CD4-positive, alpha-beta memory T cell (primary cell): ENCODE measurements around the gene CLHC1. TPM values are rescaled to one million over a fixed set of nuclear protein-coding genes. Genes with fewer than 3 reads are reported as not detected.
A peak's percentile ranks its signal among the peaks of the same experiment; 100 is the strongest.
"Not testable (repeated sequence)": the region's sequence is repeated elsewhere in the genome, so short reads cannot be mapped to it uniquely, and the experiment has no call there.

ENCODE experiments used
- CTCF ChIA-PET: fragments of 350-600 bp; sonication (Branson Sonifier 250); formaldehyde crosslinking; loops from one replicate; lab custom pipeline; 2021; ENCODE audit warnings: inconsistent platforms; ENCODE audit not compliant: partially characterized antibody; lab: Charles Lee
- POLR2A ChIA-PET: fragments of 350-600 bp; sonication (Branson Sonifier 250); formaldehyde crosslinking; loops from one replicate; lab custom pipeline; 2021; ENCODE audit not compliant: partially characterized antibody; lab: Charles Lee
- DNase-seq, 5 donors: peaks; one replicate each; pipeline versions ENCODE4 v3.0.0 to v3.0.0-alpha.2; 2020 to 2022; ENCODE audit warnings: mixed read lengths in 1 of 5
- H3K27ac ChIP-seq: one replicate; pipeline ENCODE4 v1.7.0; 2013; ENCODE audit warnings: low read depth, low read length
- H3K27me3 ChIP-seq: 2 replicates; pipeline ENCODE4 v1.7.0; 2013; ENCODE audit warnings: mild to moderate bottlenecking, low read length, moderate library complexity; ENCODE audit not compliant: insufficient read depth
- H3K36me3 ChIP-seq: 2 replicates; pipeline ENCODE4 v1.7.0; 2013; ENCODE audit warnings: mild to moderate bottlenecking, low read length, moderate library complexity; ENCODE audit not compliant: insufficient read depth
- H3K4me1 ChIP-seq: 2 replicates; pipeline ENCODE4 v1.7.0; 2013; ENCODE audit warnings: mild to moderate bottlenecking, low read length, moderate library complexity; ENCODE audit not compliant: insufficient read depth
- H3K4me3 ChIP-seq, 2 donors: one replicate each; pipeline ENCODE4 v1.7.0; 2013; ENCODE audit warnings: low read length in 2 of 2, mild to moderate bottlenecking in 1 of 2
- H3K9me3 ChIP-seq, 2 donors: one replicate each; pipeline ENCODE4 v1.7.0; 2013; ENCODE audit warnings: low read length in 2 of 2, control low read depth in 1 of 2; ENCODE audit not compliant: control insufficient read depth in 1 of 2
- H3K27ac Mint-ChIP-seq, 7 donors: one replicate each; pipeline ENCODE4 v1.8.0; 2020 to 2021; ENCODE audit warnings: mixed read lengths in 7 of 7, mild to moderate bottlenecking in 6 of 7, inconsistent platforms in 3 of 7, moderate library complexity in 3 of 7
- H3K27me3 Mint-ChIP-seq, 2 donors: one replicate each; pipeline ENCODE4 v1.8.0; 2020 to 2021; ENCODE audit warnings: mixed read lengths in 2 of 2
- H3K36me3 Mint-ChIP-seq, 2 donors: one replicate each; pipeline ENCODE4 v1.8.0; 2020 to 2021; ENCODE audit warnings: mixed read lengths in 2 of 2, inconsistent platforms in 1 of 2, mild to moderate bottlenecking in 1 of 2
- H3K4me1 Mint-ChIP-seq, 4 donors: one replicate each; pipeline ENCODE4 v1.8.0; 2020 to 2021; ENCODE audit warnings: mixed read lengths in 4 of 4, mild to moderate bottlenecking in 1 of 4
- H3K4me3 Mint-ChIP-seq, 8 donors: one replicate each; pipeline ENCODE4 v1.8.0; 2020 to 2021; ENCODE audit warnings: mixed read lengths in 8 of 8, mild to moderate bottlenecking in 7 of 8, moderate library complexity in 6 of 8, inconsistent platforms in 3 of 8
- H3K9me3 Mint-ChIP-seq, 8 donors: one replicate each; pipeline ENCODE4 v1.8.0; 2020 to 2021; ENCODE audit warnings: mixed read lengths in 8 of 8, mild to moderate bottlenecking in 5 of 8, inconsistent platforms in 3 of 8, moderate library complexity in 1 of 8
- intact Hi-C: fragments of 100-400 bp; cut with micrococcal nuclease; formaldehyde crosslinking; loops from one replicate; pipeline ENCODE4 v1.15.1; 2023
- polyA plus RNA-seq, 2 donors: library from polyadenylated mRNA; unstranded; fragments of 300-500 nt; fragmentation: Illumina TruSeq; gene quantifications; one replicate each; pipeline ENCODE4 v1.2.3, GENCODE V29; 2021
- total RNA-seq, 2 experiments: library from RNA; stranded (reverse); gene quantifications; one replicate each; pipeline ENCODE4 v1.2.3, GENCODE V29; 2021

CLHC1 gene
- total and polyA plus RNA-seq, 4 experiments from 2014 or later, result 1.0 to 14.2 (median 7.5) TPM

- H3K4me1 Mint-ChIP-seq, result peaks cover 11 to 37% (median 20%) of the 10 kb centered on the region in 4 donors
Measured at GRCh38 chr2:55269645-55269990, 37.5 kb upstream of the CLHC1 start.

GRCh38 chr2:55268907-55269644 lies 37.0 kb upstream of the CLHC1 start, which contains the start of gene MTIF2:
TSS of gene MTIF2 (minus strand) at chr2:55269231. CDS start at chr2:55263858, 5,373 bp downstream.
- Mint-ChIP-seq H3K4me1 (peaks cover 11 to 37% (median 20%) of the 10 kb centered on the region in 4 donors), H3K36me3 (peaks cover 7 to 27% of the 10 kb centered on the region in 2 donors), H3K27me3 (no peaks in the 10 kb centered on the region), H3K27ac (peak within 1 kb of the TSS; percentile 86 to 98 (median 97)), H3K9me3 (peaks cover 0 to 2% (median 0%) of the 10 kb centered on the region in 8 donors), H3K4me3 (peak within 1 kb of the TSS; percentile 86 to 98 (median 96))
- DNase-seq, result peak; percentile 79 to 87 (median 80)
- Histone ChIP-seq H3K27ac (peak within 1 kb of the TSS; percentile 67), H3K4me3 (peak within 1 kb of the TSS; percentile 71 to 74), H3K36me3 (peaks cover 5% of the 10 kb centered on the region), H3K9me3 (no peaks in the 10 kb centered on the region), H3K4me1 (peaks cover 21% of the 10 kb centered on the region), H3K27me3 (no peaks in the 10 kb centered on the region)
- intact Hi-C loops, result loop anchor here (1.0 to 5.0 kb wide), 4 partner anchors 13 to 164 kb away; partner anchors contain the start of genes CCDC88A, CLHC1 and RPS27A
- ChIA-PET POLR2A (interaction anchor here (0.5 to 3.1 kb wide), 12 partner anchors 11 to 546 kb away, joined by 3 to 20 read pairs (median 4); partner anchors contain the start of genes CCDC88A, CFAP36, CLHC1 and EML6), CTCF (interaction anchor here (1.0 kb wide), 1 partner anchor 237 kb away, joined by 3 read pairs; no protein-coding TSS in a partner anchor)

More at GRCh38 chr2:55269645-55269990, 37.5 kb upstream of the CLHC1 start:
- Histone ChIP-seq H3K36me3 (peaks cover 5% of the 10 kb centered on the region), H3K4me1 (peaks cover 21% of the 10 kb centered on the region), H3K4me3 (peak overlapping the region; percentile 71 to 74), H3K9me3 (no peaks in the 10 kb centered on the region), H3K27me3 (no peaks in the 10 kb centered on the region), H3K27ac (peak overlapping the region; percentile 67)
- peak overlapping the region; percentile 86 to 98 (median 97) for H3K27ac Mint-ChIP-seq
- intact Hi-C loops, result loop anchor here (1.0 to 5.0 kb wide), 4 partner anchors 13 to 163 kb away; partner anchors contain the start of genes CCDC88A, CLHC1 and RPS27A
- DNase-seq, result peak in 4 of 5 donors; percentile 7 to 16 (median 11)
- H3K36me3 Mint-ChIP-seq, result peaks cover 3 to 22% of the 10 kb centered on the region in 2 donors
- POLR2A ChIA-PET, result interaction anchor here (0.5 to 3.1 kb wide), 11 partner anchors 11 to 547 kb away, joined by 3 to 20 read pairs (median 4); partner anchors contain the start of genes CCDC88A, CFAP36, CLHC1 and EML6
- peaks cover 0 to 2% of the 10 kb centered on the region in 2 donors for H3K27me3 Mint-ChIP-seq
- peaks cover 0 to 2% (median 0%) of the 10 kb centered on the region in 8 donors for H3K9me3 Mint-ChIP-seq
- CTCF ChIA-PET, result interaction anchor here (0.9 to 1.5 kb wide), 3 partner anchors 9 to 236 kb away, joined by 3 to 4 read pairs (median 3); no protein-coding TSS in a partner anchor
- H3K4me3 Mint-ChIP-seq, result peak overlapping the region; percentile 86 to 98 (median 96)

DNA sequence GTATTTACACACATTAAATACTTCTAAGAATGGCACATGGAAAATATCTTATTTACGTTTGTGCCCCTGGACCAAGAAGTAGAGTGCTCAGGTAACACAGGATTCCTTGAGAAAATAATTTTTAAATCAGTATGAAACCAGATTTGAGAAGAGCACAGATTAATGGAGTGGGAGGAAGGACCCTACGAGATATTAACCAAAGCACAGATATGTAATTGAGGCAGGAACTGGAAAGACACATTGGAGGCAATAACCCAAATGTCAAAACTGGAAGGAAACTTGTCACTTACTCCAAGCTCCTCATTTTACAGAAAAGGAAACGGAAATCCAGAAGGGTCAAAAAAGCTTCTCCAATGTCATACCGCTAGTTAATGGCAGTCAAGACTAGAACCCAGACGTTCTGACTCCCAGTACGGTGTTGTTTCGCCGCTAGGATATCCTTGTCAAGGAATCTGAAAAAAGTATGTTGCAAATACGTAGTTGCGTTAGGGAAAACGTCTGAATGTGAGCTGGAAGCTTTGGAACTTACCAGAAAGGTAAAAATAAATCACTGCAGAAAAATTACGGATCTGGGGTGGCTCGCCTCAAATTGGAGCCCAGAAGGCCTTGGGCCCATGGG lies 36.3 kb upstream of the CLHC1 start:
- Histone ChIP-seq H3K27ac (peak overlapping the region; percentile 67), H3K27me3 (no peaks in the 10 kb centered on the region), H3K4me1 (peaks cover 21% of the 10 kb centered on the region), H3K4me3 (peak overlapping the region; percentile 71 to 74), H3K9me3 (no peaks in the 10 kb centered on the region), H3K36me3 (peaks cover 5% of the 10 kb centered on the region)
- intact Hi-C loops, result loop anchor here (2.0 to 5.0 kb wide), 2 partner anchors 149 to 164 kb away; partner anchors contain the start of gene CCDC88A
- Mint-ChIP-seq H3K27me3 (no peaks in the 10 kb centered on the region), H3K27ac (peak overlapping the region; percentile 86 to 98 (median 97)), H3K4me3 (peak overlapping the region; percentile 86 to 98 (median 96)), H3K36me3 (peaks cover 12 to 34% of the 10 kb centered on the region in 2 donors), H3K4me1 (peaks cover 11 to 37% (median 20%) of the 10 kb centered on the region in 4 donors), H3K9me3 (peaks cover 0 to 2% (median 0%) of the 10 kb centered on the region in 8 donors)
- CTCF ChIA-PET, result interaction anchor here (1.2 kb wide), 1 partner anchor 9 kb away, joined by 4 read pairs; no protein-coding TSS in a partner anchor
- POLR2A ChIA-PET, result interaction anchor here (0.7 to 3.1 kb wide), 7 partner anchors 14 to 251 kb away, joined by 3 to 20 read pairs (median 4); partner anchors contain the start of genes CCDC88A, CFAP36, CLHC1 and RPS27A
- DNase-seq, result no peak

DNA sequence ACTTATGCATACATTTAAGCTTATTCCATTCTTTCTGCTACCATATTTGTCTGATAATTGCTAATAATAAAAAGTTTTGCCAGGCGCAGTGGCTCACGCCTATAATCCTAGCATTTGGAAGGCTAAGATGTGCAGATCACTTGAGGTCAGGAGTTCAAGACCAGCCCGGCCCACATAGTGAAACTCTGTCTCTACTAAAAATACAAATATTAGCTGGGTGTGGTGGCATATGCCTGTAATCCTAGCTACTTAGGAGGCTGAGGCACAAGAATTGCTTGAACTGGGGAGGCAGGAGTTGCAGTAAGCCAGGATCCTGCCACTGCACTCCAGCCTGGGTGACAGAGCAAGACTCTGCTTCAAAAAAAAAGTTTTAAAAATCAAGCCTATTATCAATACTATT lies 27.5 kb upstream of the CLHC1 start:
- H3K27ac ChIP-seq, H3K27ac Mint-ChIP-seq, H3K27me3 Mint-ChIP-seq, H3K9me3 Mint-ChIP-seq, H3K4me1 ChIP-seq, H3K4me3 ChIP-seq, DNase-seq, H3K4me1 Mint-ChIP-seq, H3K36me3 ChIP-seq, H3K27me3 ChIP-seq, intact Hi-C loops, H3K9me3 ChIP-seq, H3K4me3 Mint-ChIP-seq: not testable (repeated sequence)
- ChIA-PET POLR2A (interaction anchor here (0.6 to 1.0 kb wide), 2 partner anchors 26 to 27 kb away, joined by 3 read pairs; partner anchors contain the start of gene RPS27A), CTCF (interaction anchor here (1.3 kb wide), 1 partner anchor 8 kb away, joined by 4 read pairs; no protein-coding TSS in a partner anchor)
- peaks cover 21 to 40% of the 10 kb centered on the region in 2 donors for H3K36me3 Mint-ChIP-seq

GRCh38 chr2:55252832-55253231 lies 20.7 kb upstream of the CLHC1 start:
- Histone ChIP-seq H3K4me1 (no peaks in the 10 kb centered on the region), H3K9me3 (no peaks in the 10 kb centered on the region), H3K27ac (no peak overlapping the region), H3K27me3 (no peaks in the 10 kb centered on the region), H3K4me3 (no peak overlapping the region), H3K36me3 (peaks cover 9% of the 10 kb centered on the region)
- Mint-ChIP-seq H3K27me3 (no peaks in the 10 kb centered on the region), H3K9me3 (no peaks in the 10 kb centered on the region), H3K4me3 (no peak overlapping the region), H3K27ac (no peak overlapping the region), H3K4me1 (peaks cover 0 to 2% (median 0%) of the 10 kb centered on the region in 4 donors), H3K36me3 (peaks cover 31 to 53% of the 10 kb centered on the region in 2 donors)
- DNase-seq, result no peak
- intact Hi-C loops, result no loop called here
- ChIA-PET CTCF (no interaction called here), POLR2A (interaction anchor here (1.1 kb wide), 1 partner anchor 30 kb away, joined by 4 read pairs; no protein-coding TSS in a partner anchor)

DNA sequence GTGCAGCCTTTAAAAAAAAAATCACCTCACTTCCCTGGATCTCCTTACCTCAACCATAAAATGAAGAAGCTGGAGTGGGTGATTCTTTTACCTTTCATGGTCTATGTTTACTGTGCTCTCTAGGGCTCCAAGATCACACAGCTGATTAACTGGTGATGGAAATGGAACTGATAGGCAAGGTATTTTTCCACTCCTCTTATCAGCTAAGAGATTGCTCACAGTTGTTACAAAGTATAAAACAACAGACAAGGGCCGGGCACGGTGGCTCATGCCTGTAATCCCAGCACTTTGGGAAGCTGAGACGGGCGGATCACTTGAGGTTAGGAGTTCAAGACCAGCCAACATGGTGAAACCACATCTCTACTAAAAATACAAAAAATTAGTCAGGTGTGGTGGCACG lies 14.9 kb upstream of the CLHC1 start:
- Histone ChIP-seq H3K4me1 (no peaks in the 10 kb centered on the region), H3K9me3 (no peaks in the 10 kb centered on the region), H3K27ac (no peak overlapping the region), H3K36me3 (peaks cover 15% of the 10 kb centered on the region), H3K27me3 (no peaks in the 10 kb centered on the region), H3K4me3 (no peak overlapping the region)
- DNase-seq, result no peak
- H3K9me3 Mint-ChIP-seq, result no peaks in the 10 kb centered on the region
- CTCF ChIA-PET, result no interaction called here
- peaks cover 32 to 63% of the 10 kb centered on the region in 2 donors for H3K36me3 Mint-ChIP-seq
- intact Hi-C loops, result no loop called here
- H3K27ac Mint-ChIP-seq, result peak overlapping the region in 2 of 7 donors; percentile 3 to 23
- no peak overlapping the region for H3K4me3 Mint-ChIP-seq
- peaks cover 0 to 1% (median 0%) of the 10 kb centered on the region in 4 donors for H3K4me1 Mint-ChIP-seq
- no peaks in the 10 kb centered on the region for H3K27me3 Mint-ChIP-seq
- POLR2A ChIA-PET, result no interaction called here
